ENCODE data around the gene CLSTN2. TPM values are rescaled to one million over a fixed set of nuclear protein-coding genes. Genes with fewer than 3 reads are reported as not detected.

The CLSTN2 gene
- total and polyA plus RNA-seq, 5 donors from 2014 or later: not detected

DNA sequence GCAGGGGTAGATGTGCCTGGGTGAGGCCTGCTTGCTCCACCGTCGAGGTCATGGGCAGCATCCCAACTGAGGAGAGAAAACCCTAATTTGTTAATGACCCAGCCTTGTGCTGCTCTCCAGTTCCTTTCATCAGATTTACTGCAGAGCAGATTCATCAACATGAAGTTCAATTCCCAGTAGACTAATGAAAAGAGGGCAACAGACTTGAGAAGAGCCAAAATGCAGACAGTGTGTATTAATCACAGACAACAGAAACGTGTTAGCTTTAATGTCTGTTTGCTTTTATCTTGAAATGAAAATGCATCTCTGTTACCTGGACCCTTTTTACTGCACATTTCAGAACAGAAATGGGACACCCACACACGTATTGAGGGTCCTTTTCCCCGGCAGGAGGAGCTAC is 639.4 kb downstream of the CLSTN2 start:
- Mint-ChIP-seq H3K27ac (no peak overlapping the region), H3K36me3 (no peaks in the 10 kb centered on the region), H3K4me1 (no peaks in the 10 kb centered on the region), H3K9me3 (peaks cover 0 to 3% (median 0%) of the 10 kb centered on the region in 7 donors), H3K27me3 (no peaks in the 10 kb centered on the region), H3K4me3 (no peak overlapping the region)
- H3K27ac ChIP-seq (ENCODE audit: insufficient read depth, low read length, poor library complexity, severe bottlenecking): no peak overlapping the region
- ATAC-seq (ENCODE audit: low read depth in 2 of 2): no peak
- no peaks in the 10 kb centered on the region for H3K36me3 ChIP-seq (ENCODE audit: control insufficient read depth, insufficient read depth, low read length)
- H3K4me3 ChIP-seq (ENCODE audit: low read depth, low read length): no peak overlapping the region
- no peaks in the 10 kb centered on the region for H3K4me1 ChIP-seq (ENCODE audit: control insufficient read depth, insufficient read depth, low read length, poor library complexity, severe bottlenecking)
- H3K9me3 ChIP-seq (ENCODE audit: control insufficient read depth in 2 of 2, low read length in 2 of 2): no peaks in the 10 kb centered on the region
- DNase-seq: no peak
- no peaks in the 10 kb centered on the region for H3K27me3 ChIP-seq (ENCODE audit: control insufficient read depth, insufficient read depth, low read length)

DNA sequence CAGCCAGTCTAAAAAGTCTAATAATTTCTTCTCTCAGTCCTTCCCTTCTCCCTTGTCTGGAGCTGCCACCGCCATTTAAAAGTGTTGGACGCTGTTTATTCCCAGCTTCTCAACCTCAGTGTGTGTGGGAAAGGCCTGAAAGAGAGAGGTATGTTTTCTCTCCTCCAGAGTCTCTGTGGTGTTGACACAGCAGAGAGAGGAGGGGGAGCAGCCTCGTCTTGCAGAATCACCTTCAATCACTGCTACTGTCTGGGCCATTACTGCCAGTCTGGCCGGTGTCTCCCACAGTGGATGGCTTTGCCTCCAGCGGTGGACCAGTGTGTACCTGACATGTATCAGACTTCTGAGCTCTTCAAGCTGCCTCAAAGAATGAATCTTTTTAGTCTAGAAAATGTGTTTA is 641.5 kb downstream of the CLSTN2 start:
- no peak for DNase-seq
- Mint-ChIP-seq H3K27ac (no peak overlapping the region), H3K4me3 (no peak overlapping the region), H3K4me1 (no peaks in the 10 kb centered on the region), H3K36me3 (no peaks in the 10 kb centered on the region), H3K27me3 (no peaks in the 10 kb centered on the region), H3K9me3 (peaks cover 0 to 4% (median 0%) of the 10 kb centered on the region in 7 donors)
- Histone ChIP-seq H3K27me3 (ENCODE audit: control insufficient read depth, insufficient read depth, low read length) (no peaks in the 10 kb centered on the region), H3K36me3 (ENCODE audit: control insufficient read depth, insufficient read depth, low read length) (no peaks in the 10 kb centered on the region), H3K4me3 (ENCODE audit: low read depth, low read length) (no peak overlapping the region), H3K4me1 (ENCODE audit: control insufficient read depth, insufficient read depth, low read length, poor library complexity, severe bottlenecking) (no peaks in the 10 kb centered on the region), H3K9me3 (ENCODE audit: control insufficient read depth in 2 of 2, low read length in 2 of 2) (no peaks in the 10 kb centered on the region), H3K27ac (ENCODE audit: insufficient read depth, low read length, poor library complexity, severe bottlenecking) (no peak overlapping the region)
- no peak for ATAC-seq (ENCODE audit: low read depth in 2 of 2)

DNA sequence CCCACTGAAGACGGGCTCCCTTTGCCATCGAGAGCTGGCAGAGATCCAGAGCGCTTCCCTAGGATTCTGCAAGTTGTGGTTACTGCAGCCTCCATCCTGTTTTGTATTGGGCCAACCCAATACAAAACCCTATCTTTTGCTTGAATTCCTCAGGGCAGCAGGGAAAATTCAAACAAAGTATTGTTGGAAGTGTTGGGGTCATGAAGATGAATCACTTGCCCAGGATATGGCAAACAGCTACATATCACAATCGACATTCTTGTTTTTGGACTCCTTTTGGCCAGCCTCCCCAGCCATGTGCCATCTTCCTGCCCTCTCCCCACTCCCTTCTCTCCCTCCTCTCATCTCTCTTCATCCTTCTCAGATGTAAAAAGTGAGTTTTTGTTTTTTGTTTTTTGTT is 642.9 kb downstream of the CLSTN2 start:
- Mint-ChIP-seq H3K36me3 (no peaks in the 10 kb centered on the region), H3K4me1 (no peaks in the 10 kb centered on the region), H3K27me3 (no peaks in the 10 kb centered on the region), H3K27ac (no peak overlapping the region), H3K4me3 (no peak overlapping the region), H3K9me3 (peaks cover 0 to 3% (median 0%) of the 10 kb centered on the region in 7 donors)
- H3K4me3 ChIP-seq (ENCODE audit: low read depth, low read length): no peak overlapping the region
- no peaks in the 10 kb centered on the region for H3K36me3 ChIP-seq (ENCODE audit: control insufficient read depth, insufficient read depth, low read length)
- no peaks in the 10 kb centered on the region for H3K9me3 ChIP-seq (ENCODE audit: control insufficient read depth in 2 of 2, low read length in 2 of 2)
- no peak for ATAC-seq (ENCODE audit: low read depth in 2 of 2)
- DNase-seq: no peak
- no peaks in the 10 kb centered on the region for H3K4me1 ChIP-seq (ENCODE audit: control insufficient read depth, insufficient read depth, low read length, poor library complexity, severe bottlenecking)
- no peaks in the 10 kb centered on the region for H3K27me3 ChIP-seq (ENCODE audit: control insufficient read depth, insufficient read depth, low read length)
- H3K27ac ChIP-seq (ENCODE audit: insufficient read depth, low read length, poor library complexity, severe bottlenecking): no peak overlapping the region

DNA sequence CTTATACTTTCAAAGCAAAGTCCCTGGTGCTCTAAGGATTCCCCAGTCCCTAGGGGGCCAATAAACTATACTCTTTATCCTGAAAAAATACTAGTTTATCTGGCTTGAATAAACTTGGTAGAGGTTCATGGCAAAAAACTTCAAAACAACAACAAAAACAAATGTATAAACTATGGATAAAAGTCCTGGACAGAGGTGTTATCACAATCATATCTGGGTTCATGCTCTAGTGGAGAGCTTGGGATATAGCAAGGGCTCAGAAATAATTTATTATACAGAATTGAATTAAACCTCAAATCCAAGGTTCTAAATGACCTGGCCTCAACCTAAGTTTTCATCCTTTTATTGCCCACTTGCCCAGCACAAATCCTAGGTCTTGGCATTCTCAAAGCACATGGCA is 644.3 kb downstream of the CLSTN2 start:
- Histone ChIP-seq H3K36me3 (ENCODE audit: control insufficient read depth, insufficient read depth, low read length) (no peaks in the 10 kb centered on the region), H3K27me3 (ENCODE audit: control insufficient read depth, insufficient read depth, low read length) (no peaks in the 10 kb centered on the region), H3K4me1 (ENCODE audit: control insufficient read depth, insufficient read depth, low read length, poor library complexity, severe bottlenecking) (no peaks in the 10 kb centered on the region), H3K27ac (ENCODE audit: insufficient read depth, low read length, poor library complexity, severe bottlenecking) (no peak overlapping the region), H3K9me3 (ENCODE audit: control insufficient read depth in 2 of 2, low read length in 2 of 2) (no peaks in the 10 kb centered on the region), H3K4me3 (ENCODE audit: low read depth, low read length) (no peak overlapping the region)
- ATAC-seq (ENCODE audit: low read depth in 2 of 2) (no peak), DNase-seq (no peak)
- no peaks in the 10 kb centered on the region for H3K36me3 Mint-ChIP-seq
- peaks cover 0 to 3% (median 0%) of the 10 kb centered on the region in 7 donors for H3K9me3 Mint-ChIP-seq
- H3K27ac Mint-ChIP-seq: no peak overlapping the region
- no peak overlapping the region for H3K4me3 Mint-ChIP-seq
- H3K27me3 Mint-ChIP-seq: no peaks in the 10 kb centered on the region
- H3K4me1 Mint-ChIP-seq: no peaks in the 10 kb centered on the region

DNA sequence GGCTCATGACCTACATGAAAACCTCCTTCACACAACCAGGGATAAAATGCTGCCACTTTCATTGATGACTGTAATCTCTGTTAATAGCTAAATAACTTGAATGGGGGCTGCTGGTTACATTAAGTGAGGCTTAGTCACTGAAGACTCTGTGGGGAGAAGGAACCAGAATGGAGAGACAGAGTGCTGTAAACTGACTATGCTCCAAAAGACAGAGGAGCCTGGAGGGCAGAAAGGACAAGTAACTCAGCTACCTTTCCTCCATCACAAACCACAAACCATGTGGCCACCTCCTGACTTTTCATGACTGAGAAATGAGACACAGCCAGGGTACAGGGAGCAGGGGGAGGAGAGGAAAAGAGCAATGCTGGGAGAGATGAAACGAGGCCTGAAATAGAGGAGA is 645.8 kb downstream of the CLSTN2 start:
- no peaks in the 10 kb centered on the region for H3K4me1 ChIP-seq (ENCODE audit: control insufficient read depth, insufficient read depth, low read length, poor library complexity, severe bottlenecking)
- no peak overlapping the region for H3K27ac Mint-ChIP-seq
- no peaks in the 10 kb centered on the region for H3K27me3 ChIP-seq (ENCODE audit: control insufficient read depth, insufficient read depth, low read length)
- no peak overlapping the region for H3K27ac ChIP-seq (ENCODE audit: insufficient read depth, low read length, poor library complexity, severe bottlenecking)
- no peak overlapping the region for H3K4me3 ChIP-seq (ENCODE audit: low read depth, low read length)
- peaks cover 0 to 2% (median 0%) of the 10 kb centered on the region in 7 donors for H3K9me3 Mint-ChIP-seq
- no peak overlapping the region for H3K4me3 Mint-ChIP-seq
- H3K36me3 ChIP-seq (ENCODE audit: control insufficient read depth, insufficient read depth, low read length): no peaks in the 10 kb centered on the region
- no peaks in the 10 kb centered on the region for H3K27me3 Mint-ChIP-seq
- ATAC-seq (ENCODE audit: low read depth in 2 of 2) (no peak), DNase-seq (no peak)
- H3K36me3 Mint-ChIP-seq: no peaks in the 10 kb centered on the region
- no peaks in the 10 kb centered on the region for H3K9me3 ChIP-seq (ENCODE audit: control insufficient read depth in 2 of 2, low read length in 2 of 2)
- no peaks in the 10 kb centered on the region for H3K4me1 Mint-ChIP-seq

DNA sequence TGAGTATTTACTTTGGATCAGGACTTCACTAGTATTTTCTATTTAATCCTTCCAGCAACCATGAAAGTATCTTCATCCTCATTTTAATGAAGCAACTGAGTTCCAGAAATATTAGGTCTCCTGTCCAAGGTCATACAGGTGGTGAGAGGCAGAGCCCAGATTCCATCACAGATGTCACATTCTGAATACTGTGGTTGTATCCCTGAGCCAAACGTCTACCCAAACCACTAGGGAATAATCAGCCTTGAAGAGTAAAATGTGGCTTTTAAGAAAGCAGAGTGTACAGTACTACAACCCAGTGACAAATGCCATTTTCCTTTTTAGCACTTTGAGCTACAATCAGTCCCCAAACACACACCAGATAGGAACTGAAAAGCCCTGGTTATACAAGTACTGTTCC is 649.6 kb downstream of the CLSTN2 start:
- Histone ChIP-seq H3K36me3 (ENCODE audit: control insufficient read depth, insufficient read depth, low read length) (no peaks in the 10 kb centered on the region), H3K27ac (ENCODE audit: insufficient read depth, low read length, poor library complexity, severe bottlenecking) (no peak overlapping the region), H3K4me3 (ENCODE audit: low read depth, low read length) (no peak overlapping the region), H3K9me3 (ENCODE audit: control insufficient read depth in 2 of 2, low read length in 2 of 2) (no peaks in the 10 kb centered on the region), H3K27me3 (ENCODE audit: control insufficient read depth, insufficient read depth, low read length) (no peaks in the 10 kb centered on the region), H3K4me1 (ENCODE audit: control insufficient read depth, insufficient read depth, low read length, poor library complexity, severe bottlenecking) (no peaks in the 10 kb centered on the region)
- Mint-ChIP-seq H3K9me3 (peaks cover 0 to 2% (median 0%) of the 10 kb centered on the region in 7 donors), H3K27me3 (no peaks in the 10 kb centered on the region), H3K4me1 (no peaks in the 10 kb centered on the region), H3K27ac (no peak overlapping the region), H3K4me3 (no peak overlapping the region), H3K36me3 (no peaks in the 10 kb centered on the region)
- ATAC-seq (ENCODE audit: low read depth in 2 of 2) (no peak), DNase-seq (no peak)

DNA sequence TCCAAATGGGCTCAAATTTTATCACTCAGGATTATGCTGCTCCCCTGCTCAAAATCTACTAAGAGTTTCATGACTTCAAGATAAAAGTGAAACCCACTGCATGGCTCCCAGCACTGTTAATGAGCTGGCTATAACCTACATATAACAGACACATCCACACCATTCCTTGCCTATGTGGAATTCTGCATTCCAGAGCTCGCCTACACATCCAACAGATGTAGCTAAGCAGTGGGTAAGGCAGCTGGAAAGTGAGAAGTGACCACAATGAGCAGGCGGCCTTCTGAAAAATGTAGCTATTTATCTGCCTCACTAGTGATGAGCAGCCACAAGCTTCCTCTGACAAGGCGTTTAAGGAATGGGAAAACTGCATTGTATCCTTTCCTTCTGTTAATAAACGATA is 650.8 kb downstream of the CLSTN2 start:
- no peaks in the 10 kb centered on the region for H3K4me1 Mint-ChIP-seq
- no peak overlapping the region for H3K4me3 Mint-ChIP-seq
- Histone ChIP-seq H3K36me3 (ENCODE audit: control insufficient read depth, insufficient read depth, low read length) (no peaks in the 10 kb centered on the region), H3K27ac (ENCODE audit: insufficient read depth, low read length, poor library complexity, severe bottlenecking) (no peak overlapping the region), H3K9me3 (ENCODE audit: control insufficient read depth in 2 of 2, low read length in 2 of 2) (no peaks in the 10 kb centered on the region), H3K4me1 (ENCODE audit: control insufficient read depth, insufficient read depth, low read length, poor library complexity, severe bottlenecking) (no peaks in the 10 kb centered on the region), H3K27me3 (ENCODE audit: control insufficient read depth, insufficient read depth, low read length) (no peaks in the 10 kb centered on the region), H3K4me3 (ENCODE audit: low read depth, low read length) (no peak overlapping the region)
- ATAC-seq (ENCODE audit: low read depth in 2 of 2) (no peak), DNase-seq (no peak)
- H3K27me3 Mint-ChIP-seq: no peaks in the 10 kb centered on the region
- peaks cover 0 to 2% (median 0%) of the 10 kb centered on the region in 7 donors for H3K9me3 Mint-ChIP-seq
- H3K27ac Mint-ChIP-seq: no peak overlapping the region
- no peaks in the 10 kb centered on the region for H3K36me3 Mint-ChIP-seq

DNA sequence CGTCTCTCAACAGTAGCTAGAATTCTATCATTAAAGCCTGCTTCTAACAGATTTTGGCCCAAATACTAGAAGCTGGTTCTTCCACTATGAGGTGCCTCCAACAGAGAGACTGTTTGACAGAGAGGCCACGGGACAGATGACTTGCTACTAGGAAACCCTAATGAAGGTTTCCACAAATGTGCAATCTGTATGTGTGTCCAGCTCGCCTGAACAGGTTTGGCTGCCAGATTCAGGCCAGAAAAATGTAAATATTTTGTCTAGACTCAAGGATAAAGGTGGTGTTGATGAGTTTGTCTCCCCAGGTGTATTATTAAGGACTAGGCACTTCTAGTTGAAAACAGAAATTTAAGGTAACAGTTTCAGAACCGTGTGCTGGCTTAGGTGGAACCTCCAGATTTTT is 651.3 kb downstream of the CLSTN2 start:
- Histone ChIP-seq H3K9me3 (ENCODE audit: control insufficient read depth in 2 of 2, low read length in 2 of 2) (no peaks in the 10 kb centered on the region), H3K4me1 (ENCODE audit: control insufficient read depth, insufficient read depth, low read length, poor library complexity, severe bottlenecking) (no peaks in the 10 kb centered on the region), H3K27me3 (ENCODE audit: control insufficient read depth, insufficient read depth, low read length) (no peaks in the 10 kb centered on the region), H3K36me3 (ENCODE audit: control insufficient read depth, insufficient read depth, low read length) (no peaks in the 10 kb centered on the region), H3K4me3 (ENCODE audit: low read depth, low read length) (no peak overlapping the region), H3K27ac (ENCODE audit: insufficient read depth, low read length, poor library complexity, severe bottlenecking) (no peak overlapping the region)
- peaks cover 0 to 2% (median 0%) of the 10 kb centered on the region in 7 donors for H3K9me3 Mint-ChIP-seq
- DNase-seq (no peak), ATAC-seq (ENCODE audit: low read depth in 2 of 2) (no peak)
- no peaks in the 10 kb centered on the region for H3K27me3 Mint-ChIP-seq
- no peak overlapping the region for H3K4me3 Mint-ChIP-seq
- no peak overlapping the region for H3K27ac Mint-ChIP-seq
- no peaks in the 10 kb centered on the region for H3K4me1 Mint-ChIP-seq
- H3K36me3 Mint-ChIP-seq: no peaks in the 10 kb centered on the region

Data from CD4-positive, CD25-positive, alpha-beta regulatory T cell (primary cell).